Myometrial cell (primary cell): Measurements from ENCODE around the gene EXOC3L2. TPM values are rescaled to one million over a fixed set of nuclear protein-coding genes. Genes with fewer than 3 reads are reported as not detected.

Source experiments
- total RNA-seq: library from RNA; depleted of rRNA; stranded (reverse); fragments of >200 nt; gene quantifications from 2 replicates; pipeline ENCODE4 v1.2.3, GENCODE V29; 2015

Gene EXOC3L2
- not detected in 2 replicates for total RNA-seq

DNA sequence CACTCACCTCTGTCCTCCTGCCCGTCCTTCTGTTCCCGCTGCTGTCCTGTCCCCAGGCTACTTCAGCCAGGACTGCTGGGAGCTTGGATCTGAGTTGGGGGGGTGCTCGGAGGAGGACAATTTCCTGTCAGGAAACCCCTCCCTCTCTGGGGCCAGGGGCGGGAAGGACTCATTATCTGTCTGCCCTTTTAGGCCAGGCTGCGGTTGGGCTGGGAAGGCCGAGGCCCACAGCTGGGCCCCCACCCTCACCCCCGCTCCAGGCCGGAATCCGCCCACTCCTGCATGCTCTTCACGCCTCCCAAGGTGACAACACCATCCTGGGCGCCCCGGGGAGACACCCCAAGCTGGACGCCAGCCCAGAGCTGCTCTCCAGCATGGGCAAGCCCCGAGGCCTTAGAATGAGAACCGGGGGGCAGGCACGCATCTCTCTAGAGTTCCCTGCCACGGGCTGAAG, at the start of gene EXOC3L2:
Gene EXOC3L2, minus strand, starts transcription at position 74 of the 454 bp plus-strand sequence. CDS start 6,362 bp downstream, outside the sequence.

GRCh38 chr19:45250832-45251451, 5.7 kb upstream of the EXOC3L2 start, which contains the start of gene MARK4:
MARK4 (plus strand) TSS chr19:45251271; CDS start chr19:45251589, 318 bp downstream.

GRCh38 chr19:45178262-45179071, 66.7 kb downstream of the EXOC3L2 start, which contains the start of gene BLOC1S3:
BLOC1S3 (plus strand) TSS chr19:45178784; CDS start chr19:45179297, 513 bp downstream.

GRCh38 chr19:45177817-45178261, 67.4 kb downstream of the EXOC3L2 start, which contains the start of gene TRAPPC6A:
TRAPPC6A (minus strand) TSS chr19:45178237; CDS start chr19:45178218, 19 bp downstream.

Other genes with a start within 250 kb of the EXOC3L2 start
- gene RELB, start 243.9 kb downstream of the EXOC3L2 start, total RNA-seq, result 14.9 and 21.9 TPM in 2 replicates
- 37.4 and 38.6 TPM in 2 replicates for gene CLASRP, start 206.4 kb downstream of the EXOC3L2 start, total RNA-seq
- gene ZNF296, start 168.9 kb downstream of the EXOC3L2 start, total RNA-seq, result 1.9 TPM in 1 of 2 replicates, not detected in the other
- gene GEMIN7, start 166.1 kb downstream of the EXOC3L2 start, total RNA-seq, result 18.5 and 23.2 TPM in 2 replicates
- gene PPP1R37, start 152.2 kb downstream of the EXOC3L2 start, total RNA-seq, result 29.2 and 37.8 TPM in 2 replicates
- gene NKPD1, start 84.4 kb downstream of the EXOC3L2 start, total RNA-seq, result under 0.01 TPM in 1 of 2 replicates, not detected in the other
- gene TRAPPC6A, start 67.2 kb downstream of the EXOC3L2 start, total RNA-seq, result 13.1 and 14.7 TPM in 2 replicates
- gene BLOC1S3, start 66.6 kb downstream of the EXOC3L2 start, total RNA-seq, result 3.2 and 7.8 TPM in 2 replicates
- gene MARK4, start 5.9 kb upstream of the EXOC3L2 start, total RNA-seq, result 15.4 and 21.3 TPM in 2 replicates
- under 0.01 TPM in 1 of 2 replicates, not detected in the other for gene CKM, start 77.5 kb upstream of the EXOC3L2 start, total RNA-seq
- 0.29 TPM in 1 of 2 replicates, not detected in the other for gene KLC3, start 95.3 kb upstream of the EXOC3L2 start, total RNA-seq
- gene ERCC2, start 125.2 kb upstream of the EXOC3L2 start, total RNA-seq, result 47.9 and 50.9 TPM in 2 replicates
- 1.4 and 1.7 TPM in 2 replicates for gene PPP1R13L, start 159.7 kb upstream of the EXOC3L2 start, total RNA-seq
- 3.2 and 5.5 TPM in 2 replicates for gene POLR1G, start 161.2 kb upstream of the EXOC3L2 start, total RNA-seq
- gene ERCC1, start 178.5 kb upstream of the EXOC3L2 start, total RNA-seq, result 177 and 211 TPM in 2 replicates
- 3.7 and 4.4 TPM in 2 replicates for gene FOSB, start 222.6 kb upstream of the EXOC3L2 start, total RNA-seq